Kidney glomerular epithelial cell (primary cell): ENCODE results near the gene SPDYC.
A peak's percentile ranks its signal among the peaks of the same experiment; 100 is the strongest.

ENCODE experiments used
- DNase-seq: peaks from one replicate; lab custom pipeline; 2025; lab: John Stamatoyannopoulos, UW

The SPDYC gene

GRCh38 chr11:65170058-65170534 lies at the start of gene SPDYC:
Gene SPDYC, plus strand, starts transcription at chr11:65170233. Its CDS starts 1,125 bp downstream, at chr11:65171358.
- no peak for DNase-seq

- no peak for DNase-seq
Observed at GRCh38 chr11:65120831-65121230, 49.2 kb upstream of the SPDYC start.

GRCh38 chr11:65121447-65121864 lies 48.6 kb upstream of the SPDYC start:
- DNase-seq, result no peak

- DNase-seq, result peak; percentile 97
Observed at GRCh38 chr11:65121865-65122696, 48.0 kb upstream of the SPDYC start, which contains the start of the genes FAU and MRPL49. Gene FAU, minus strand, starts transcription at chr11:65122134. Its CDS starts 321 bp downstream, at chr11:65121813. Gene MRPL49, plus strand, starts transcription at chr11:65122321. Its CDS starts 26 bp downstream, at chr11:65122347.

- DNase-seq, result no peak
Observed at GRCh38 chr11:65124480-65125196, 45.4 kb upstream of the SPDYC start.

- no peak for DNase-seq
Observed at GRCh38 chr11:65125197-65126056, 44.6 kb upstream of the SPDYC start.

GRCh38 chr11:65126624-65127274 lies 43.3 kb upstream of the SPDYC start:
- DNase-seq, result no peak

GRCh38 chr11:65127473-65128181 lies 42.4 kb upstream of the SPDYC start:
- DNase-seq, result no peak

GRCh38 chr11:65128182-65129145 lies 41.6 kb upstream of the SPDYC start:
- no peak for DNase-seq

- no peak for DNase-seq
Observed at GRCh38 chr11:65129649-65130441, 40.2 kb upstream of the SPDYC start.

GRCh38 chr11:65130631-65131416 lies 39.2 kb upstream of the SPDYC start:
- DNase-seq, result no peak

GRCh38 chr11:65131417-65131776 lies 38.6 kb upstream of the SPDYC start:
- no peak for DNase-seq

GRCh38 chr11:65131895-65132237 lies 38.2 kb upstream of the SPDYC start:
- DNase-seq, result no peak

GRCh38 chr11:65132238-65132987 lies 37.6 kb upstream of the SPDYC start:
- DNase-seq, result no peak

- peak; percentile 31 for DNase-seq
Observed at GRCh38 chr11:65132988-65133700, 36.9 kb upstream of the SPDYC start.

- DNase-seq, result no peak
Observed at GRCh38 chr11:65133724-65134123, 36.3 kb upstream of the SPDYC start.
